Measurements from ENCODE around the gene IYD.

The IYD gene, protein sequence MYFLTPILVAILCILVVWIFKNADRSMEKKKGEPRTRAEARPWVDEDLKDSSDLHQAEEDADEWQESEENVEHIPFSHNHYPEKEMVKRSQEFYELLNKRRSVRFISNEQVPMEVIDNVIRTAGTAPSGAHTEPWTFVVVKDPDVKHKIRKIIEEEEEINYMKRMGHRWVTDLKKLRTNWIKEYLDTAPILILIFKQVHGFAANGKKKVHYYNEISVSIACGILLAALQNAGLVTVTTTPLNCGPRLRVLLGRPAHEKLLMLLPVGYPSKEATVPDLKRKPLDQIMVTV

DNA sequence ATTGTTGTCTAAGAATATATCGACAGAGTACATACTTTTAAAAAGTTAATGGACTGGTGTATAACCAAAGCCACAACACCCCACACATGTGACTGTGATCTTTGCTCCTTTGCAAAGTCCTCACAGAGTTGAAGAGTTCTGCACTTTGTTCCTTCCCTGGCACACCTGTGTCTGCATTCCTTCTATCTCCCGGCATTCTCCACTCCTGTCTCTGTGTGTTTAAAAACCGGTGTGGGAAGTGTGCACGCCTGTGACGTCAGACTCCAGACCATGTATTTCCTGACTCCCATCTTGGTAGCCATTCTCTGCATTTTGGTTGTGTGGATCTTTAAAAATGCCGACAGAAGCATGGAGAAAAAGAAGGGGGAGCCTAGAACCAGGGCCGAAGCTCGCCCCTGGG lies at the start of gene IYD:
Gene IYD, plus strand, starts transcription at position 251 of the 400 bp plus-strand sequence. Its CDS starts 20 bp downstream, at position 271.
- DNase-seq: no peak
- intact Hi-C loops (cut with DNase I): no loop called here

DNA sequence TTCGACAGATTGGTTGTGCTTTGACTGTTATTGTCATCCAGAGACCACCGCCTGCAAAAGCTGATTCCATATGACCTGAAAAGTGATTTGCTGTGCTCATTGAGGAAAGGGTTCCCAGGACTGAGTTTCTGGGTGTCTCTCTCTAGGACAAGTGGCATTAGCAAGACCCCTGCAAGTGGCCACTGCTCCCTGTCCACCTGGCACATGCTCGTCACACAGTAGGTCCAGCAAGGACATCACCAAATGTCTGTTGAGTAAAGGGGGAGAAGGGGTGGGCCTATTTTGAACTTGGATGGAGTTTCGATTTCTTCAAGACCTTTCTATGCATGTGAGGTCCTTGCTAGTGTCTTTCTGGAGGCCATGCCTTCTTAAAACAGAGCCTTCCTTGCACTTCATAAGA lies 48.9 kb upstream of the IYD start:
- DNase-seq: no peak
- intact Hi-C loops (cut with DNase I): no loop called here

GRCh38 chr6:150320442-150320841 lies 48.4 kb upstream of the IYD start:
- peak in 1 of 10 donors; percentile 17 for DNase-seq
- intact Hi-C loops (cut with DNase I): no loop called here

GRCh38 chr6:150322466-150322871 lies 46.3 kb upstream of the IYD start:
- intact Hi-C loops (cut with DNase I): no loop called here
- DNase-seq: no peak

DNA sequence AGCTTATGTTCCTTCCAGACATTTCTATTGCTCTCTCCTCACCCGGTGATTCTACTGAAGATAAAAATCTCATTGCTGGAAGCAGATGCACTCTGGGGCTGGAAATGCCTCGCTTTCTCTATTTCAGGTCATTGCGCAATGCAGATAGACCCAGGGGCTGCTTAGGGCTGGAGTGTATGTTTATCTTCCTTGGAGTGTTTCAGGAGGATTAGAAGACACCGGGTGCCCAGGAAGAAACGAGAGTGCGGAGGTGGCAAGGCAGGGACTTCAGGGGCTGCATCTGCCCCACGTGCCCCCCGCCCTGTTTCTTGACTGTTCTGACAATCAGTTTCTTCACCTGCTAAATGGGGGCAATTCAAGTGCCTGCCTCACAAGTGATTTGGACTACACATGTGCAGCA lies 45.6 kb upstream of the IYD start:
- intact Hi-C loops (cut with DNase I): no loop called here
- no peak for DNase-seq

- no peak for DNase-seq
- intact Hi-C loops (cut with DNase I): no loop called here
Observed at GRCh38 chr6:150324044-150324443, 44.8 kb upstream of the IYD start.

- intact Hi-C loops (cut with DNase I): no loop called here
- peak in 1 of 10 donors; percentile 27 for DNase-seq
Observed at GRCh38 chr6:150325066-150325772, 43.6 kb upstream of the IYD start.

DNA sequence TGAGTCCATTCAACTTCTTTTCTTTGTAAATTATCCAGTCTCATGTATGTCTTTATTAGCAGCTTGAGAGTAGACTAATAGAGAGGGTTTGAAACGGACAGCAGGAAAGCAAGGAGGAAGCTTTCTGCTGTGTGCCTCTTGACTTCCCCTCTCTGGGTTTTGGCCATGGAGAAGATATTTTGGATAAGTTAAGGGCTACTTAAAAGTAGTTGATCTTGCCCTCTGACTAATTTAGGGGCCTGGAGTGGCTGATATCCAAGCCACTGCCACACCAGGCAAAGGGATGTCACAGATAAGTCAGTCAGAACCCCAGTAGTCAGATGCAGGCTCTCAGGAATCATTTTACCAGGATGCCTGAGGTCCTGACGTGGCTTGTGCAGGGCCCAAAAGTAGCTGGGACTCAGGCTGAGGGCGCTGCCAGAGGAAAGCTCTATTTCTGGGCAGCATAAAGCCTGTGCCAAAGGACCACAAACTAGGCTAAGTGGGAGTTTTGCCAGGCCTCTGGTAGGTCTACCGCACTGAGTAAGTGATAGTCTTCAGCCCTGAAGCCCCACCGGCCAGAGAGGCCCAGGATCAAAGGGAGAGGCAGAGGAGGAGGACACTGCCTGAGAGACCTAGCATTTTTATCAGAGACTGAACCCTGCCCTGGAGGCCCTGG lies 41.6 kb upstream of the IYD start:
- intact Hi-C loops (cut with DNase I): no loop called here
- no peak for DNase-seq

GRCh38 chr6:150328744-150329405 lies 39.9 kb upstream of the IYD start:
- intact Hi-C loops (cut with DNase I): no loop called here
- DNase-seq: no peak

DNA sequence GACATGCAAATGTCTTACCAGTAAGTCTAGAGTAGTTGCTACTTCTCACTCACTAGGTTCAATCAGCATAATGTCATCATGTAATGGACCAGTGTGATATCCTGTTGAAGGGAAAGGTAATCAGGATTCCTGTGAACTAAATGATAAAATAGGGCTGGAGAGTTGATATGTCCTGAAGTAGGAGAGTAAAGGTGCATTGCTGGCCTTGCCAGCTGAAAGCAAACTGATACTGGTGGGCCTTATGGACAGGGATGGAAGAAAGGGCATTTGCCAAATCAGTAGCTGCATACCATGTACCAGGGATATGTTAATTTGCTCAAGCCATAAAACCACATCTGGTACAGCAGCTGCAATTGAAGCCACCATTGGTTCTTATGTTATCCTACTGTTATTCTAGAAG lies 37.5 kb upstream of the IYD start:
- no peak for DNase-seq
- intact Hi-C loops (cut with DNase I): no loop called here

DNA sequence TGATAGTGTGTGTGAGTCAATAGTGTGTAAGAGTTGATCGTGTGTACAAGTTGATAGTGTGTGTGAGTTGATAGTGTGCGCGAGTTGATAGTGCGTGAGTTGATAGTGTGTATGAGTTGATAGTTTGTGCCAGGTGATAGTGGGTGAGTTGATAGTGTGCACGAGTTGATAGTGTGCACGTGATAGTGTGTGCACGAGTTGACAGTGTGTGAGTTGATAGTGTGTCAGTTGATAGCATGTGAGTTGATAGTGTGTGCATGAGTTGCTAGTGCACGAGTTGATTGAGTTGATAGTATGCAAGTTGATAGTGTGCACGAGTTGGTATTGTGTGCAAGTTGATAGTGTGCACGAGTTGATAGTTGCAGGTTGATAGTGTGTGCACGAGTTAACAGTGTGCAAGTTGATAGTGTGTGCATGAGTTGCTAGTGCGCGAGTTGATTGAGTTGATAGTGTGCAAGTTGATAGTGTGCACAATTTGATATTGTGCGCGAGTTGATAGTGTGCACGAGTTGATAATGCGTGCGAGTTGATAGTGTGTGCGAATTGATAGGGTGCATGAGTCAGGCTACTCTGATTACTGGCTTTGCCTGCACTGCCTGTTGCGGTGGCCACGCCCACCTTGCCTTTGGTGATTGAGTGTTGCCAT lies 35.8 kb upstream of the IYD start:
- peak in 1 of 10 donors; percentile 18 for DNase-seq
- intact Hi-C loops (cut with DNase I): no loop called here

DNA sequence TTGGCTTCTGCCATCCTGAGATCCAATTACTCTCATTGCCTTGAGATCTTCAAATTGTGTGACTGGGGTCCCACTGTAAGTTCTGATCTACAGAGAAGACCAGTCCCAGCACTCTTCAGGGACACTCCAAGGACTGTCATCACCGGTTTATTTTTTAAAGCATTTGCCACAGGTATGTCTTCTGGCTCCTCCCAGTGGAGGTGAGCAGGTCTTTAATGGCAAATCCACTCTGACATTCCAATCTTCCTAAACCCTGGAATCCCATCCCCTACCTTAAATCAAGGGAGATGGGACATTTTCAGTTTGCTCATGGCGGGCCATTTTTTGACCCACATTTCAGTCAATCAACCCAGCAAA lies 35.2 kb upstream of the IYD start:
- intact Hi-C loops (cut with DNase I): no loop called here
- DNase-seq: no peak

DNA sequence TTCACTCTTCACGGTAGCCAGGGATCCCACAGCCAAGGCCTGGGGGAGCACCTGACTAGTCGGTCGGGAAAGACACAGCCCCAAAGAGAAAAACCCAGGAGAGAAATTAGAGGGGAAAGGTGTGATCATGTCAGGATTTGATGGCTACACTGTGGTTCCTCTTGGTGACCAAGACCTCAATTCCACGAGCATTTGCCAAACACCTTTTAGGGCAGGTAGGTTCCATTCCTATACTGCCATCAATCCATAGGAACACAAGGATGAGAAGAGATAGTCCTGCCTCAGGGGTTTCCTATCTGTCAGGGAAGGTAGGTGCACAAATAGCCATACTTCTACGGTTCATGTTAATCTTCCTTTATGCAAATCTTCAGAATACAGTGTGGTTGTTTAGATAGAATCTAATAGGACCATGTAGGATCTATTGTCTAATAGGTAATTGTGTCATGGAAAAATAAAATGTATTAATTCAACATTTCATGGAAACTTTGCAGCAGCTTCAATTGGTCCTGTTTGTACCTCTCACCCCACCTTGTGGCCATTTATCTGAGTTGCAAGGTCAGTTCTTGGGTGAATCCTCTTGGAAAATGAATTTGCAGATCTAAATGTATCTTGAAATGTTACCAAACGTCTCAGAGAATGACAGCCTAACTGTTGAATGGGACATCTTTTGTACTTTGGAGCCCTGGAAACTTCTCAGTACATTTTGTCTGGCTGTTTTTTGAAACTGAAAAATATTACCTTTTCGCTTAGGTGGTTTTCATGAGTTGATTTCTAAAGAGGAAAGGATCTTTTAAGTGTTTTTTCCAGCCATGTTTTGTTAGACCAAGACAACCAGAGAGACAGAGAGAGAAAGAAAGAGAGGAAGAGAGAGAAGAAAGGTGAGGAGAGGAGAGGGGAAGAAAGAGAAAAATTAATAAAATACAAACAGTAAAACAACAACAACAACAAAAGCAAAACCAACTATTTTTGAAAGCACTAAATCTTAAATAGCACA lies 33.7 kb upstream of the IYD start:
- intact Hi-C loops (cut with DNase I): loop anchor here (1.0 kb wide), 1 partner anchor 255 kb away; no protein-coding TSS in a partner anchor
- DNase-seq: peak in 3 of 10 donors; percentile 26 to 41 (median 35)

- DNase-seq: no peak
- intact Hi-C loops (cut with DNase I): no loop called here
Observed at GRCh38 chr6:150336299-150336698, 32.5 kb upstream of the IYD start.

DNA sequence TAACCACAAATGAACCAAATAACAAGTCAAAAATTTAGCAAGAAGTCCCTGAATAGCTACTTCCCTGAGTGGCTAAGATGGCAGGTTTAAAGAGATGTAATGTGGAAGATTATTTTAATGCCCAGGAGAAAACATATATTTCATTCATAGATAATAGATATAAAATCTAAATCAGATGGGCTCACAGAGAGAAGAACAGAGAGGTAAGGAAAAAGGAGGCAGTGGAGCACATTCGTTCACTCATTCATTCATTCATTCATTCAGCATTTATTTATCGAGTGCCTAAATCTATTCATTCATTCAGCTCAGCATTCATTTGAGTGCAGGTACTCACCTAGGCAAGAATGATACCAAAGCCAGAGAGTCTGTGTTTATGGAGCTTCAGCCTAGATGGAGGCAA lies 32.1 kb upstream of the IYD start:
- intact Hi-C loops (cut with DNase I): no loop called here
- no peak for DNase-seq

- intact Hi-C loops (cut with DNase I): no loop called here
- DNase-seq: no peak
Observed at GRCh38 chr6:150342126-150342525, 26.7 kb upstream of the IYD start.

DNA sequence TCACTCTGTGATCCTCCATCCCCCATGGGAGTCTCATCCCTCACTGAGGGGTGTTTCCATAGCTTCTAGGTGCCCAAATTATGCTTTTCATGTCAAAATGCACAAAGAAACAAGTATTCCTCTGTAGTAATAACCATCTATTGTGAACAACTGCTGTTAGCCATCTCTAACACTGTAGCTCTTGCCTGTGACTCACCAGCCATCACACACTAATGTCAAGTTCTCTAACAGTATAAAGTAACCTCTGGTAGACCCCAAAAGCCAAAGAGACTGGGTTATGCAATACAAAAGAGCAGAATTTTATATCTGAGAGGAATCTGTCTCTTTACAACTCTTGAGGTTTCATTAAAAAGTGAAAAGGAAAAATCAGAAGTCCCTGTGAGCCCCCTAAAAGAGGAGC lies 25.4 kb upstream of the IYD start:
- no peak for DNase-seq
- intact Hi-C loops (cut with DNase I): no loop called here

- intact Hi-C loops (cut with DNase I): no loop called here
- no peak for DNase-seq
Observed at GRCh38 chr6:150345781-150346180, 23.0 kb upstream of the IYD start.

GRCh38 chr6:150346346-150346745 lies 22.5 kb upstream of the IYD start:
- DNase-seq: no peak
- intact Hi-C loops (cut with DNase I): no loop called here

GRCh38 chr6:150347845-150348244 lies 21.0 kb upstream of the IYD start:
- intact Hi-C loops (cut with DNase I): no loop called here
- no peak for DNase-seq
